ENCODE data around the gene TRO.

TRO gene

GRCh38 chrX:54978448-54978847 is 57.8 kb downstream of the TRO start:
- no peak for TF ChIP-seq CTCF (conservative IDR thresholded peaks at IDR 0.05; ENCODE audit: low read depth, low read length)
- no peak overlapping the region for H3K9ac ChIP-seq
- H4K20me1 ChIP-seq (ENCODE audit: insufficient read depth): no peaks in the 10 kb centered on the region
- no peaks in the 10 kb centered on the region for H3K36me3 ChIP-seq (ENCODE audit: insufficient read depth)
- no peak overlapping the region for H3K4me3 ChIP-seq (IDR thresholded peaks at IDR 0.05; ENCODE audit: insufficient read depth, low read depth, low read length)
- no peaks in the 10 kb centered on the region for H3K79me2 ChIP-seq (ENCODE audit: insufficient read depth, low read depth)
- H3K4me2 ChIP-seq: no peak overlapping the region
- H3K27ac ChIP-seq: no peak overlapping the region
- H2AFZ ChIP-seq (ENCODE audit: low read depth): no peak overlapping the region
- no peaks in the 10 kb centered on the region for H3K27me3 ChIP-seq (ENCODE audit: insufficient read depth, low read depth)
- peaks cover 16% of the 10 kb centered on the region for H3K4me1 ChIP-seq (ENCODE audit: low read depth, poor library complexity, severe bottlenecking)

GRCh38 chrX:54979432-54979831 is 58.8 kb downstream of the TRO start:
- no peaks in the 10 kb centered on the region for H4K20me1 ChIP-seq (ENCODE audit: insufficient read depth)
- H3K36me3 ChIP-seq (ENCODE audit: insufficient read depth): no peaks in the 10 kb centered on the region
- no peak overlapping the region for H3K27ac ChIP-seq
- no peaks in the 10 kb centered on the region for H3K79me2 ChIP-seq (ENCODE audit: insufficient read depth, low read depth)
- H3K4me2 ChIP-seq: no peak overlapping the region
- H3K9ac ChIP-seq: no peak overlapping the region
- no peak overlapping the region for H3K4me3 ChIP-seq (IDR thresholded peaks at IDR 0.05; ENCODE audit: insufficient read depth, low read depth, low read length)
- TF ChIP-seq CTCF (conservative IDR thresholded peaks at IDR 0.05; ENCODE audit: low read depth, low read length): no peak
- H2AFZ ChIP-seq (ENCODE audit: low read depth): no peak overlapping the region
- no peaks in the 10 kb centered on the region for H3K27me3 ChIP-seq (ENCODE audit: insufficient read depth, low read depth)
- H3K4me1 ChIP-seq (ENCODE audit: low read depth, poor library complexity, severe bottlenecking): peaks cover 16% of the 10 kb centered on the region

- TF ChIP-seq CTCF (conservative IDR thresholded peaks at IDR 0.05; ENCODE audit: low read depth, low read length): no peak
- H3K4me2 ChIP-seq: no peak overlapping the region
- no peak overlapping the region for H3K9ac ChIP-seq
- no peaks in the 10 kb centered on the region for H3K79me2 ChIP-seq (ENCODE audit: insufficient read depth, low read depth)
- H3K4me1 ChIP-seq (ENCODE audit: low read depth, poor library complexity, severe bottlenecking): peaks cover 16% of the 10 kb centered on the region
- no peaks in the 10 kb centered on the region for H3K27me3 ChIP-seq (ENCODE audit: insufficient read depth, low read depth)
- no peak overlapping the region for H3K4me3 ChIP-seq (IDR thresholded peaks at IDR 0.05; ENCODE audit: insufficient read depth, low read depth, low read length)
- H4K20me1 ChIP-seq (ENCODE audit: insufficient read depth): no peaks in the 10 kb centered on the region
- no peak overlapping the region for H3K27ac ChIP-seq
- no peak overlapping the region for H2AFZ ChIP-seq (ENCODE audit: low read depth)
- H3K36me3 ChIP-seq (ENCODE audit: insufficient read depth): no peaks in the 10 kb centered on the region
Observed at GRCh38 chrX:54980334-54980733, 59.7 kb downstream of the TRO start.

All from KMS-11 (cell line).